Naive thymus-derived CD4-positive, alpha-beta T cell (primary cell): ENCODE measurements around the gene TMEM123. TPM values are rescaled to one million over a fixed set of nuclear protein-coding genes. Genes with fewer than 3 reads are reported as not detected.

Source experiments
- ATAC-seq: fragments of 150-1000 bp; cut with Tn5 transposase; 2 replicates; pipeline ENCODE4 v1.10.0; 2021; ENCODE audit warnings: mild to moderate bottlenecking, moderate library complexity
- CTCF ChIA-PET: fragments of 350-600 bp; sonication (Branson Sonifier 250); formaldehyde crosslinking; loops from one replicate; lab custom pipeline; 2021; ENCODE audit warnings: antibody characterized with exemption; lab: Charles Lee
- POLR2A ChIA-PET: fragments of 350-600 bp; sonication (Branson Sonifier 250); formaldehyde crosslinking; loops from one replicate; lab custom pipeline; 2021; ENCODE audit warnings: antibody characterized with exemption, inconsistent platforms; lab: Charles Lee
- DNase-seq, 9 donors: peaks; one replicate each; pipeline versions ENCODE4 v3.0.0 to v3.0.0-alpha.2; 2020 to 2022; ENCODE audit warnings: mixed read lengths in 1 of 9
- H3K27ac ChIP-seq: one replicate; pipeline ENCODE4 v1.7.0; 2013; ENCODE audit warnings: mild to moderate bottlenecking, low read depth, low read length, moderate library complexity
- H3K27me3 ChIP-seq, 2 donors: one replicate each; pipeline ENCODE4 v1.7.0; 2013; ENCODE audit warnings: low read length in 2 of 2, mild to moderate bottlenecking in 2 of 2, moderate library complexity in 2 of 2; ENCODE audit not compliant: control insufficient read depth in 2 of 2, insufficient read depth in 2 of 2
- H3K36me3 ChIP-seq, 3 experiments: 1 replicate in 2 of 3; 2 replicates in 1 of 3; pipeline ENCODE4 v1.7.0; 2013; ENCODE audit warnings: low read length in 3 of 3, mild to moderate bottlenecking in 3 of 3, moderate library complexity in 1 of 3; ENCODE audit not compliant: insufficient read depth in 3 of 3, control insufficient read depth in 2 of 3
- H3K4me1 ChIP-seq, 2 donors: one replicate each; pipeline ENCODE4 v1.7.0; 2013; ENCODE audit warnings: low read length in 2 of 2, mild to moderate bottlenecking in 2 of 2, moderate library complexity in 1 of 2; ENCODE audit not compliant: control insufficient read depth in 2 of 2, insufficient read depth in 2 of 2
- H3K4me3 ChIP-seq: 2 replicates; pipeline ENCODE4 v1.7.0; 2013; ENCODE audit warnings: mild to moderate bottlenecking, low read length
- H3K9me3 ChIP-seq, 3 experiments: 1 replicate in 2 of 3; 2 replicates in 1 of 3; pipeline ENCODE4 v1.7.0; 2013; ENCODE audit warnings: low read length in 3 of 3; ENCODE audit not compliant: control insufficient read depth in 2 of 3
- H3K27ac Mint-ChIP-seq, 9 donors: one replicate each; pipeline ENCODE4 v1.8.0; 2020 to 2022; ENCODE audit warnings: mixed read lengths in 9 of 9, mild to moderate bottlenecking in 8 of 9, moderate library complexity in 5 of 9, inconsistent platforms in 2 of 9
- H3K27me3 Mint-ChIP-seq, 5 donors: one replicate each; pipeline ENCODE4 v1.8.0; 2021 to 2022; ENCODE audit warnings: mixed read lengths in 5 of 5, mild to moderate bottlenecking in 1 of 5
- H3K36me3 Mint-ChIP-seq, 5 donors: one replicate each; pipeline ENCODE4 v1.8.0; 2020 to 2022; ENCODE audit warnings: mixed read lengths in 5 of 5, mild to moderate bottlenecking in 3 of 5, inconsistent platforms in 1 of 5
- H3K4me1 Mint-ChIP-seq, 7 donors: one replicate each; pipeline ENCODE4 v1.8.0; 2020 to 2022; ENCODE audit warnings: mixed read lengths in 7 of 7, mild to moderate bottlenecking in 3 of 7, inconsistent platforms in 1 of 7
- H3K4me3 Mint-ChIP-seq, 10 donors: one replicate each; pipeline ENCODE4 v1.8.0; 2020 to 2022; ENCODE audit warnings: mild to moderate bottlenecking in 10 of 10, mixed read lengths in 10 of 10, moderate library complexity in 6 of 10, inconsistent platforms in 2 of 10
- H3K9me3 Mint-ChIP-seq, 11 donors: one replicate each; pipeline ENCODE4 v1.8.0; 2020 to 2022; ENCODE audit warnings: mixed read lengths in 11 of 11, mild to moderate bottlenecking in 4 of 11, inconsistent platforms in 1 of 11, moderate library complexity in 1 of 11
- intact Hi-C, 2 donors: fragments of 100-400 bp; cut with micrococcal nuclease; formaldehyde crosslinking; loops; one replicate each; pipeline ENCODE4 v1.15.1; 2023
- polyA plus RNA-seq, 2 donors: library from polyadenylated mRNA; unstranded; fragments of 300-500 nt; fragmentation: Illumina TruSeq; gene quantifications; one replicate each; pipeline ENCODE4 v1.2.3, GENCODE V29; 2021
- total RNA-seq, 6 experiments: library from RNA in 5 of 6; stranded (reverse) in 5 of 6; gene quantifications; 1 replicate in 5 of 6; 2 replicates in 1 of 6; pipeline ENCODE4 v1.2.3 and lab custom pipeline; 2021 to 2026

Gene TMEM123
- total and polyA plus RNA-seq, 7 experiments from 2014 or later: 270 to 922 (median 485) TPM

GRCh38 chr11:102360681-102361080 lies 91.9 kb downstream of the TMEM123 start:
- ATAC-seq: peak; percentile 43
- H3K36me3 ChIP-seq: peaks cover 0 to 32% (median 1%) of the 10 kb centered on the region in 3 experiments
- DNase-seq: peak in 6 of 9 donors; percentile 11 to 42 (median 30)
- H3K27me3 Mint-ChIP-seq: no peaks in the 10 kb centered on the region
- peaks cover 0 to 14% (median 0%) of the 10 kb centered on the region in 3 experiments for H3K9me3 ChIP-seq
- ChIA-PET POLR2A (interaction anchor here (0.6 to 4.5 kb wide), 13 partner anchors 12 to 103 kb away, joined by 3 to 55 read pairs (median 4); partner anchors contain the start of genes BIRC2 and BIRC3), CTCF (interaction anchor here (0.6 to 2.4 kb wide), 12 partner anchors 13 to 296 kb away, joined by 3 to 16 read pairs (median 4); no protein-coding TSS in a partner anchor)
- H3K4me3 ChIP-seq: peak overlapping the region; percentile 42
- peaks cover 26 to 65% (median 58%) of the 10 kb centered on the region in 5 donors for H3K36me3 Mint-ChIP-seq
- no peaks in the 10 kb centered on the region for H3K27me3 ChIP-seq
- intact Hi-C loops: loop anchor here (1.0 to 2.0 kb wide), 2 partner anchors 13 to 92 kb away; partner anchors contain the start of genes BIRC2 (in 2 of the 2) and TMEM123 (in 1 of the 2)
- H3K27ac Mint-ChIP-seq: peak overlapping the region; percentile 86 to 99 (median 97)
- peak overlapping the region; percentile 80 for H3K27ac ChIP-seq
- peaks cover 27 to 72% (median 50%) of the 10 kb centered on the region in 7 donors for H3K4me1 Mint-ChIP-seq
- peaks cover 0 to 28% (median 11%) of the 10 kb centered on the region in 11 donors for H3K9me3 Mint-ChIP-seq
- H3K4me3 Mint-ChIP-seq: peak overlapping the region; percentile 72 to 87 (median 77)
- peaks cover 15 to 29% of the 10 kb centered on the region in 2 donors for H3K4me1 ChIP-seq

- Mint-ChIP-seq H3K4me1 (peaks cover 31 to 75% (median 52%) of the 10 kb centered on the region in 7 donors), H3K4me3 (peak overlapping the region in 1 of 10 donors; percentile 83), H3K27ac (peak overlapping the region in 6 of 9 donors; percentile 40 to 99 (median 92)), H3K27me3 (no peaks in the 10 kb centered on the region), H3K9me3 (peaks cover 0 to 35% (median 11%) of the 10 kb centered on the region in 11 donors), H3K36me3 (peaks cover 20 to 66% (median 54%) of the 10 kb centered on the region in 5 donors)
- H3K4me3 ChIP-seq: no peak overlapping the region
- H3K27ac ChIP-seq: no peak overlapping the region
- ChIA-PET POLR2A (interaction anchor here (0.6 to 4.5 kb wide), 5 partner anchors 11 to 117 kb away, joined by 3 to 55 read pairs (median 4); partner anchors contain the start of gene BIRC2), CTCF (interaction anchor here (1.2 to 1.3 kb wide), 4 partner anchors 9 to 72 kb away, joined by 3 to 5 read pairs (median 4); no protein-coding TSS in a partner anchor)
- H3K4me1 ChIP-seq: peaks cover 15 to 29% of the 10 kb centered on the region in 2 donors
- no peak for ATAC-seq
- intact Hi-C loops: no loop called here
- DNase-seq: no peak
- H3K36me3 ChIP-seq: peaks cover 0 to 18% (median 0%) of the 10 kb centered on the region in 3 experiments
- peaks cover 0 to 14% (median 0%) of the 10 kb centered on the region in 3 experiments for H3K9me3 ChIP-seq
- no peaks in the 10 kb centered on the region for H3K27me3 ChIP-seq
These were observed 93.2 kb downstream of the TMEM123 start for GRCh38 chr11:102359372-102359771.

GRCh38 chr11:102357116-102357515 lies 95.4 kb downstream of the TMEM123 start:
- H3K4me3 Mint-ChIP-seq: peak overlapping the region in 2 of 10 donors; percentile 12
- Histone ChIP-seq H3K27ac (no peak overlapping the region), H3K36me3 (peaks cover 0 to 12% (median 0%) of the 10 kb centered on the region in 3 experiments), H3K9me3 (peaks cover 0 to 14% (median 0%) of the 10 kb centered on the region in 3 experiments), H3K4me1 (peaks cover 15 to 24% of the 10 kb centered on the region in 2 donors), H3K27me3 (no peaks in the 10 kb centered on the region), H3K4me3 (no peak overlapping the region)
- H3K36me3 Mint-ChIP-seq: peaks cover 20 to 65% (median 56%) of the 10 kb centered on the region in 5 donors
- H3K9me3 Mint-ChIP-seq: peaks cover 0 to 35% (median 11%) of the 10 kb centered on the region in 11 donors
- intact Hi-C loops: no loop called here
- ATAC-seq (no peak), DNase-seq (no peak)
- H3K4me1 Mint-ChIP-seq: peaks cover 35 to 73% (median 51%) of the 10 kb centered on the region in 7 donors
- H3K27ac Mint-ChIP-seq: peak overlapping the region in 7 of 9 donors; percentile 5 to 88 (median 20)
- ChIA-PET CTCF (no interaction called here), POLR2A (interaction anchor here (0.7 kb wide), 1 partner anchor 63 kb away, joined by 3 read pairs; no protein-coding TSS in a partner anchor)
- H3K27me3 Mint-ChIP-seq: no peaks in the 10 kb centered on the region

- Histone ChIP-seq H3K9me3 (no peaks in the 10 kb centered on the region), H3K27ac (peak overlapping the region; percentile 99), H3K4me3 (peak overlapping the region; percentile 96), H3K27me3 (no peaks in the 10 kb centered on the region), H3K4me1 (peaks cover 15 to 17% of the 10 kb centered on the region in 2 donors), H3K36me3 (peaks cover 0 to 15% (median 0%) of the 10 kb centered on the region in 3 experiments)
- DNase-seq: peak in 7 of 9 donors; percentile 32 to 42 (median 38)
- intact Hi-C loops: loop anchor here (1.0 to 5.0 kb wide), 13 partner anchors 14 to 762 kb away; partner anchors contain the start of genes BIRC3 (in 2 of the 2), DYNC2H1 (in 1 of the 2) and TMEM123 (in 1 of the 2)
- ATAC-seq: no peak
- H3K36me3 Mint-ChIP-seq: peaks cover 0 to 23% (median 10%) of the 10 kb centered on the region in 5 donors
- H3K27me3 Mint-ChIP-seq: no peaks in the 10 kb centered on the region
- H3K27ac Mint-ChIP-seq: peak overlapping the region; percentile 97 to 100 (median 99)
- H3K9me3 Mint-ChIP-seq: peaks cover 0 to 1% (median 0%) of the 10 kb centered on the region in 11 donors
- peak overlapping the region; percentile 81 to 98 (median 96) for H3K4me3 Mint-ChIP-seq
- H3K4me1 Mint-ChIP-seq: peaks cover 27 to 47% (median 43%) of the 10 kb centered on the region in 7 donors
- POLR2A ChIA-PET: interaction anchor here (1.0 to 4.4 kb wide), 5 partner anchors 12 to 103 kb away, joined by 3 to 55 read pairs (median 6); no protein-coding TSS in a partner anchor
- CTCF ChIA-PET: interaction anchor here (0.6 to 1.1 kb wide), 4 partner anchors 13 to 52 kb away, joined by 3 to 9 read pairs (median 4); no protein-coding TSS in a partner anchor
These were observed 104.8 kb downstream of the TMEM123 start for GRCh38 chr11:102347462-102348370.

- no peaks in the 10 kb centered on the region for H3K27me3 Mint-ChIP-seq
- DNase-seq (peak; percentile 93 to 98 (median 95)), ATAC-seq (peak; percentile 91)
- no peaks in the 10 kb centered on the region for H3K9me3 ChIP-seq
- peaks cover 0 to 15% (median 0%) of the 10 kb centered on the region in 3 experiments for H3K36me3 ChIP-seq
- H3K9me3 Mint-ChIP-seq: peaks cover 0 to 1% (median 0%) of the 10 kb centered on the region in 11 donors
- H3K4me3 Mint-ChIP-seq: peak within 1 kb of the TSS; percentile 81 to 98 (median 96)
- no peaks in the 10 kb centered on the region for H3K27me3 ChIP-seq
- H3K4me1 Mint-ChIP-seq: peaks cover 29 to 48% (median 44%) of the 10 kb centered on the region in 7 donors
- peaks cover 17% of the 10 kb centered on the region in 2 donors for H3K4me1 ChIP-seq
- intact Hi-C loops: loop anchor here (1.0 to 5.0 kb wide), 13 partner anchors 14 to 762 kb away; partner anchors contain the start of genes BIRC3 (in 2 of the 2), DYNC2H1 (in 1 of the 2) and TMEM123 (in 1 of the 2)
- peak within 1 kb of the TSS; percentile 97 to 100 (median 99) for H3K27ac Mint-ChIP-seq
- CTCF ChIA-PET: interaction anchor here (0.6 to 1.1 kb wide), 2 partner anchors 14 to 20 kb away, joined by 3 to 9 read pairs; no protein-coding TSS in a partner anchor
- H3K27ac ChIP-seq: peak within 1 kb of the TSS; percentile 99
- H3K36me3 Mint-ChIP-seq: peaks cover 0 to 22% (median 8%) of the 10 kb centered on the region in 5 donors
- POLR2A ChIA-PET: interaction anchor here (1.5 to 4.4 kb wide), 2 partner anchors 13 to 57 kb away, joined by 4 to 55 read pairs; no protein-coding TSS in a partner anchor
- peak within 1 kb of the TSS; percentile 96 for H3K4me3 ChIP-seq
These were observed 105.7 kb downstream of the TMEM123 start, which contains the start of gene BIRC2 for GRCh38 chr11:102346748-102347461. Gene BIRC2 (plus strand): TSS chr11:102347214. CDS start chr11:102349855, 2,641 bp downstream.
